Measurements from ENCODE around the gene LIMCH1. TPM values are rescaled to one million over a fixed set of nuclear protein-coding genes. Genes with fewer than 3 reads are reported as not detected.

The LIMCH1 gene
- polyA plus RNA-seq, 1 donor (not counting 4 experiments of a cell fraction or from before 2014, with no cell fraction given) = 1.1 TPM

DNA sequence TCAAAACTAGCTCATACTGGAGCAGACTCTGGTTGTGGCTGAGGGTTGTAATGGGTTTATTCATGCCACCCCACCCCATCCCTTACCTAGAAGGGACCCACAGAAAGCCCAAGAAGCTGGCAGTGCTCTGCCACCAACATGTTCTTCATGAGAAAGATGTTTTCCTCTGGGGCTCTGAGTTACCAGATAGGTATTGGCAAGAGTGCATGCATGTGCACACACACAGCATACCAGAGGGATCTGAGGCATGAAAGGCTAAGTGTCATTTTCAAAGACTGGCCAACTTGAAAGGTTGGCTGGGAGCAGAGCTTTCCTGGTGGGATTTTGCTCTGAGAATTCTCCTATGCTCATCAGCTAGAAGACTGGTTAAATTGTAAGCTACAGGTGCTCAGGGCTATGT is 145.4 kb downstream of the LIMCH1 start:
- no peaks in the 10 kb centered on the region for H3K79me2 ChIP-seq (ENCODE audit: control insufficient read depth, insufficient read depth, low read length)
- TF ChIP-seq EZH2 (IDR thresholded peaks at IDR 0.05; ENCODE audit: low read length) = no peak
- TF ChIP-seq, protein P1, sequence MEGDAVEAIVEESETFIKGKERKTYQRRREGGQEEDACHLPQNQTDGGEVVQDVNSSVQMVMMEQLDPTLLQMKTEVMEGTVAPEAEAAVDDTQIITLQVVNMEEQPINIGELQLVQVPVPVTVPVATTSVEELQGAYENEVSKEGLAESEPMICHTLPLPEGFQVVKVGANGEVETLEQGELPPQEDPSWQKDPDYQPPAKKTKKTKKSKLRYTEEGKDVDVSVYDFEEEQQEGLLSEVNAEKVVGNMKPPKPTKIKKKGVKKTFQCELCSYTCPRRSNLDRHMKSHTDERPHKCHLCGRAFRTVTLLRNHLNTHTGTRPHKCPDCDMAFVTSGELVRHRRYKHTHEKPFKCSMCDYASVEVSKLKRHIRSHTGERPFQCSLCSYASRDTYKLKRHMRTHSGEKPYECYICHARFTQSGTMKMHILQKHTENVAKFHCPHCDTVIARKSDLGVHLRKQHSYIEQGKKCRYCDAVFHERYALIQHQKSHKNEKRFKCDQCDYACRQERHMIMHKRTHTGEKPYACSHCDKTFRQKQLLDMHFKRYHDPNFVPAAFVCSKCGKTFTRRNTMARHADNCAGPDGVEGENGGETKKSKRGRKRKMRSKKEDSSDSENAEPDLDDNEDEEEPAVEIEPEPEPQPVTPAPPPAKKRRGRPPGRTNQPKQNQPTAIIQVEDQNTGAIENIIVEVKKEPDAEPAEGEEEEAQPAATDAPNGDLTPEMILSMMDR (optimal IDR thresholded peaks at IDR 0.05 in 1 of 3, IDR thresholded peaks at IDR 0.05 in 1 of 3, conservative IDR thresholded peaks at IDR 0.05 in 1 of 3; ENCODE audit: extremely low read depth in 1 of 3, insufficient read depth in 2 of 3, low read length in 3 of 3) = no peak
- no peak overlapping the region for H3K4me3 ChIP-seq (ENCODE audit: control insufficient read depth in 2 of 3, extremely low read depth in 1 of 3, insufficient read depth in 2 of 3, low read depth in 1 of 3, low read length in 3 of 3)
- no peak for FAIRE-seq
- no peak overlapping the region for H2AFZ ChIP-seq (ENCODE audit: control insufficient read depth, low read length)
- H3K4me1 ChIP-seq (ENCODE audit: control insufficient read depth, extremely low read depth, insufficient read depth, low read length) = no peaks in the 10 kb centered on the region
- no peaks in the 10 kb centered on the region for H4K20me1 ChIP-seq (ENCODE audit: control insufficient read depth, extremely low read depth, insufficient read depth, low read length)
- H3K27me3 ChIP-seq (ENCODE audit: control insufficient read depth, extremely low read depth, insufficient read depth, low read length) = no peaks in the 10 kb centered on the region
- H3K9ac ChIP-seq (ENCODE audit: control insufficient read depth, extremely low read depth, insufficient read depth, low read length) = no peak overlapping the region
- no peak for DNase-seq (ENCODE audit: low read depth, low spot score)
- no peaks in the 10 kb centered on the region for H3K9me1 ChIP-seq (ENCODE audit: control insufficient read depth, extremely low read depth, insufficient read depth, low read length)
- no peaks in the 10 kb centered on the region for H3K36me3 ChIP-seq (ENCODE audit: control insufficient read depth in 2 of 2, extremely low read depth in 1 of 2, insufficient read depth in 2 of 2, low read length in 2 of 2)
- dilution Hi-C loops (cut with MboI; ENCODE audit: extremely low pct_ligation_motif_present, low sequenced_read_pairs) = no loop called here
- H3K27ac ChIP-seq (ENCODE audit: control insufficient read depth, insufficient read depth, low read length) = no peak overlapping the region
- H3K4me2 ChIP-seq (ENCODE audit: control insufficient read depth, extremely low read depth, insufficient read depth, low read depth, low read length) = no peak overlapping the region
- H3K9me3 ChIP-seq (ENCODE audit: control insufficient read depth, low read depth, low read length) = no peaks in the 10 kb centered on the region

- no peak for TF ChIP-seq EZH2 (IDR thresholded peaks at IDR 0.05; ENCODE audit: low read length)
- TF ChIP-seq, protein P1 (optimal IDR thresholded peaks at IDR 0.05 in 1 of 3, IDR thresholded peaks at IDR 0.05 in 1 of 3, conservative IDR thresholded peaks at IDR 0.05 in 1 of 3; ENCODE audit: extremely low read depth in 1 of 3, insufficient read depth in 2 of 3, low read length in 3 of 3) = no peak
- no peak for FAIRE-seq
Observed at GRCh38 chr4:41686893-41687292, 148.9 kb downstream of the LIMCH1 start.

More at GRCh38 chr4:41686893-41687292, 148.9 kb downstream of the LIMCH1 start:
- H3K36me3 ChIP-seq (ENCODE audit: control insufficient read depth in 2 of 2, extremely low read depth in 1 of 2, insufficient read depth in 2 of 2, low read length in 2 of 2) = no peaks in the 10 kb centered on the region
- H3K27me3 ChIP-seq (ENCODE audit: control insufficient read depth, extremely low read depth, insufficient read depth, low read length) = no peaks in the 10 kb centered on the region
- H3K4me2 ChIP-seq (ENCODE audit: control insufficient read depth, extremely low read depth, insufficient read depth, low read depth, low read length) = no peak overlapping the region
- no peak overlapping the region for H3K4me3 ChIP-seq (ENCODE audit: control insufficient read depth in 2 of 3, extremely low read depth in 1 of 3, insufficient read depth in 2 of 3, low read depth in 1 of 3, low read length in 3 of 3)
- no peak overlapping the region for H3K27ac ChIP-seq (ENCODE audit: control insufficient read depth, insufficient read depth, low read length)
- no peaks in the 10 kb centered on the region for H3K9me1 ChIP-seq (ENCODE audit: control insufficient read depth, extremely low read depth, insufficient read depth, low read length)
- no peak overlapping the region for H3K9ac ChIP-seq (ENCODE audit: control insufficient read depth, extremely low read depth, insufficient read depth, low read length)
- H3K4me1 ChIP-seq (ENCODE audit: control insufficient read depth, extremely low read depth, insufficient read depth, low read length) = no peaks in the 10 kb centered on the region
- dilution Hi-C loops (cut with MboI; ENCODE audit: extremely low pct_ligation_motif_present, low sequenced_read_pairs) = no loop called here
- H2AFZ ChIP-seq (ENCODE audit: control insufficient read depth, low read length) = no peak overlapping the region
- no peaks in the 10 kb centered on the region for H4K20me1 ChIP-seq (ENCODE audit: control insufficient read depth, extremely low read depth, insufficient read depth, low read length)
- H3K9me3 ChIP-seq (ENCODE audit: control insufficient read depth, low read depth, low read length) = no peaks in the 10 kb centered on the region
- no peak for DNase-seq (ENCODE audit: low read depth, low spot score)
- no peaks in the 10 kb centered on the region for H3K79me2 ChIP-seq (ENCODE audit: control insufficient read depth, insufficient read depth, low read length)

All from keratinocyte (primary cell).